Hepatocyte (in vitro differentiated cells): ENCODE measurements around the gene GPR155.

ENCODE experiments used
- CTCF ChIP-seq: fragments of 200-600 bp; sonication (generic); IDR thresholded peaks from 2 replicates; pipeline ENCODE4 v1.5.1; 2016; ENCODE audit warnings: antibody characterized with exemption, mild to moderate bottlenecking; ENCODE audit not compliant: poor library complexity
- EZH2 ChIP-seq: fragments of 200-600 bp; sonication (generic); IDR thresholded peaks from 2 replicates; pipeline ENCODE4 v1.6.1; 2016; ENCODE audit warnings: antibody characterized with exemption, mild to moderate bottlenecking, borderline replicate concordance

- TF ChIP-seq CTCF (no peak), EZH2 (no peak)
Measured at GRCh38 chr2:174442546-174443510, 44.0 kb downstream of the GPR155 start.
